ENCODE measurements around the gene DMRTC2. TPM values are rescaled to one million over a fixed set of nuclear protein-coding genes. Genes with fewer than 3 reads are reported as not detected.

DMRTC2 gene
- total RNA-seq = not detected
- long read RNA-seq = 0 reads

DNA sequence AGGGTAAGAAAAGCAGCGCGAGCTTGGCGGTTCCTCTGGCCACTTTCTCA lies at the start of gene DMRTC2:
DMRTC2 (plus strand) TSS at position 42 of the 50 bp plus-strand sequence. CDS start 2,387 bp downstream, outside the sequence.
- DNase-seq (no peak), ATAC-seq (no peak)
- intact Hi-C loops (cut with DNase I, micrococcal nuclease) = no loop called here

DNA sequence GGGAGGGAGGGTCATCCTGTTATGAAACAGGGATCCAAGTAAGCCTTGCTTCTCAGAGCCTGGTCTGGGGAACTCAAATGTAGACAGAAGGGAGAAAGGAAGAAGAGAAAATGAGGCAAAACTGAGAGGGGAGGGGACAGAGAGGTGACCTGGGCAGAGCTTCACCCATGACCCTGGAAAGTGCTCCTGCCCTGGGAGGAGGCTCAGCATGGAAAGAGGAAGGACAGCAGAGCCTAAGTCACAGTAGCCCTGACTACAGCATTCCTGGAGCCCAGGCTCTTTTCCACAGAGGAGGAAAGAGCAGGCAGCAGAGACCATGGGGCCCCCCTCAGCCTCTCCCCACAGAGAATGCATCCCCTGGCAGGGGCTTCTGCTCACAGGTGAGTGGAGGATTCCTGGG lies 48.5 kb upstream of the DMRTC2 start, which contains the start of gene CEACAM3:
CEACAM3 (plus strand) TSS at position 226 of the 400 bp plus-strand sequence; CDS start at position 317, 91 bp downstream.
- peak; percentile 28 for ATAC-seq
- intact Hi-C loops (cut with DNase I, micrococcal nuclease) = no loop called here
- no peak for DNase-seq

DNA sequence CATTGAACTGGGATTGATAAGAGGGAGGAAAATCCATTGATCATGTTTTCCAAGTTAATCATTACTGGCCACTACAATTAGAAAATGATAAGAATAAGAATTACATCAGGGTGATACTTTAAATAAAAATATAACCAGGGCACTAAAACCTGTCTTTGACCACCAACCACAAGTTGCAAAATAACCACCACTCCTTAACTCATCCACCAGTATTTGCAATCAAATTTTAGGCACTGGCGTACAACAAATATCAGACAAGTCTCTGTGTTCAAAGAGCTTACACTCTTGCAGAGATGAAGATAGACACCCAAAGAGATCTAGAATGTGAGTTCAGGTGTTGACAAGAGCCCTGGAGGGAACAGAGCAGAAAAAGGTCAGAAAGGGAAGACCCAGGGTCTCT lies 47.9 kb upstream of the DMRTC2 start:
- intact Hi-C loops (cut with DNase I, micrococcal nuclease) = no loop called here
- ATAC-seq = no peak
- no peak for DNase-seq

DNA sequence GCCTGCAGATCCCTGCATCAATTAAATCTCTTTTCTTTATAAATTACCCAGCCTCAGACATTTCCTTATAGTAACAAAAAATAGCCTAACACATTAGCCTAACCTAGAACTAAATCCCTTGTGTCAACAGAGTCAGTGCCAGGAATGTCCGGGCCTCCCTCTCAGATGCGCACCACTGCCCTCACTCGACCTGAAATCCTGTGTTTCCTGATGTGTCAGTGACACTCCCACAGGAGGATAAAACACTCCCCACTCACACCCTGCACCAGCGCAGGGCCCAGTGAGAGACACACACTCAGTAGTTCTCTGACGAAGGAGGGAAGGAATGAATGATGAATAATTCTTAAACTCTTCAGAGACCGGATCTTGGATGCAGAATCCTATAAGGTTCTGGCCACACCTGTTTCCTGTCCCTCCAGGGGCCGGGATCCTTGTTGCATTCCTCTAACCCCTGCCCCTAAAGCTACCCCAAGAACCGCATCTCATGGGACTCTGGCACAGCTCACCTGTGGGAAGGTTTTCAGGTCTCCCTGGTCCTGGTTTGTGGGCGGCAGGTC lies 45.3 kb upstream of the DMRTC2 start:
- DNase-seq (no peak), ATAC-seq (peak; percentile 73)

DNA sequence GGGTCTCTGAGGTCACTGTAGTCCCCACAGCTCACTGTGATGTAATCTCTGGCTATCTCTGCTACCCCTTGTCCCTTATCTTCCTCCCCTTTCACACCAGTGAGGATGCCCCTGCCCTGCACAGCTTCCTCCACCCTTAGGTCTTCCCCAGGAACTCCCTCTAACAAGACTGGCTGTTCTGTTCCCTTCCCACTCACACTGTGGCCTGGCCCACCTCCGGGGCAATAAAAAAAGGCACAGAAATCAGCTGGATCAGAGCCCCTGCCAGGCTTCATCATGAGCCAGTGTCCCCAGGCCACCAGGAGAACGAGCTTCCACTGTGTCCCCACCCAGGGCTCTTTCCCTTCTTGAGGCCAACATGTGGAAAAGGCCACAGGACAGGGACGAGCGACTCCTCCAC lies 43.8 kb upstream of the DMRTC2 start:
- intact Hi-C loops (cut with DNase I, micrococcal nuclease) = no loop called here
- DNase-seq = no peak
- no peak for ATAC-seq

More for the DNA sequence above, 45.3 kb upstream of the DMRTC2 start:
- intact Hi-C loops (cut with DNase I, micrococcal nuclease) = no loop called here

DNA sequence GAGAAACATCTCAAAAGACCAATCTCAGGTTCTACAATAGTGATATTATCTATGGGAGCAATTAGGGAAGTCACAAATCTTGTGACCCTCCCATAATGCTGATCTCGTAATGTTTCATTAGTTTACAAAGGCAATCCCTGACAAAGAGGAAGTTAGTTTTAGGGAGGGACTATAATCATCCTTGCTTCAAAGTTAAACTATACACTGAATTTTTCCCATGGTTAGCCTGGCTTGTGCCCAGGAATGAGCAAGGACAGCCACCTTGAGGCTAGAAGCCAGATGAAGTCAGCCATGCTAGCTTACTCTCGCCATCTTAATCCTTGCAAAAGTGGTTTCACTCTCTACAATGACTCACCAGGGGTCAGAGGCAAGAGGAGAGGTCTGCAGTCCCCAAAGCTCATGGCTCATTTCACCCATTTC lies 43.0 kb upstream of the DMRTC2 start:
- DNase-seq = no peak
- intact Hi-C loops (cut with DNase I, micrococcal nuclease) = no loop called here
- peak; percentile 80 for ATAC-seq

DNA sequence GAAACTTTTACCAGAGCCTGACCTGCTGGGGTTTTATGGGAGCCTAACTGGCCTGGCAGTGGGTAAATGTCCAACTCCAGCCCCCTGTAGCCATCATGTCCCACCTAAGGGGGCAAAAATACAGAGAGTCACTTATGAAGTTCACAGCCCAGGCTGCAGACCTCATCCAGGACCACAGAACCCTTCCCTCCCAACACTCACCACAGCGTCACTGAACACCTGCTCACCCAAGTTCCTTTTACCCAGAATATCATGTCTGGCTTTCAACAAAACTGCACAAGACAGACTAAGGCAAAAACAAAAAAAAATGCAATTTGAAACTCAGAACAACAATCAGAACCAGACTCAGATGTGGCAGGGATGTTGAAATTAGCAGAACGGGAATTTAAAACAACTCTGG lies 42.1 kb upstream of the DMRTC2 start:
- intact Hi-C loops (cut with DNase I, micrococcal nuclease) = no loop called here

DNA sequence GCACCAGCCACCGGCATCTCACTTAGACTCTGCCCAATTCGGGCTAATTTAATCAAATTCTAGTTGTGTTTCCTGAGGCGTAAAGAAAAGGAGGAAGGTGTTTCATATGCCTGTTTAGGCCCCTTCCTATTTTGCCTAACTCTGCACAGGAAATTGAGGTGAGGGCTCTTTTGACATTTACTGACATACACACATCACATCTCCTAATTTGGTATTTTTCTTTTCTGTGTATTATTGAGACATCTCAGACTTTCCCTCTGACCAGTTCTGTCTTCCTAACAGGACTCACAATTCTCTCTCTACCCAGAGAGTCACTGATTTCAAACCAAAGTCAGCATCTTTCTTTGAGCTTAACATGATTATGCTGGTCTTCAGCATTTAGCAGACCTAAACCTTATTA lies 40.5 kb upstream of the DMRTC2 start:
- ATAC-seq (no peak), DNase-seq (no peak)
- intact Hi-C loops (cut with DNase I, micrococcal nuclease) = no loop called here

More for the DNA sequence above, 42.1 kb upstream of the DMRTC2 start:
- DNase-seq (no peak), ATAC-seq (no peak)

DNA sequence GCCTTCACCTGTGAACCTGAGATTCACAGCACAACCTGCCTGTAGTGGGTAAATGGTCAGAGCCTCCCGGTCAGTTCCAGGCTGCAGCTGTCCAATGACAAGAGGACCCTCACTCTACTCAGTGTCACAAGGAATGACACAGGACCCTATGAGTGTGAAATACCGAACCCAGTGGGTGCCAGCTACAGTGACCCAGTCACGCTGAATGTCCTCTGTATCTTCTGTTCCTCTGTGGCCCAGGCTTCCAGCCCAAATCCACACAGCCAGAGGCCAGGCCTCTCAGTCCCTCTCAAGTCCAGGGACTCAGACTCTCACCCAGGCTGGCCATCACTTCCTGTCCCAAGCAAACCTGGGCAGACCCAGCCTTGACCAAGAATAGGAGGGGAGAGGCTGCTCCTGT lies 37.7 kb upstream of the DMRTC2 start:
- ATAC-seq = no peak
- intact Hi-C loops (cut with DNase I, micrococcal nuclease) = no loop called here
- no peak for DNase-seq

DNA sequence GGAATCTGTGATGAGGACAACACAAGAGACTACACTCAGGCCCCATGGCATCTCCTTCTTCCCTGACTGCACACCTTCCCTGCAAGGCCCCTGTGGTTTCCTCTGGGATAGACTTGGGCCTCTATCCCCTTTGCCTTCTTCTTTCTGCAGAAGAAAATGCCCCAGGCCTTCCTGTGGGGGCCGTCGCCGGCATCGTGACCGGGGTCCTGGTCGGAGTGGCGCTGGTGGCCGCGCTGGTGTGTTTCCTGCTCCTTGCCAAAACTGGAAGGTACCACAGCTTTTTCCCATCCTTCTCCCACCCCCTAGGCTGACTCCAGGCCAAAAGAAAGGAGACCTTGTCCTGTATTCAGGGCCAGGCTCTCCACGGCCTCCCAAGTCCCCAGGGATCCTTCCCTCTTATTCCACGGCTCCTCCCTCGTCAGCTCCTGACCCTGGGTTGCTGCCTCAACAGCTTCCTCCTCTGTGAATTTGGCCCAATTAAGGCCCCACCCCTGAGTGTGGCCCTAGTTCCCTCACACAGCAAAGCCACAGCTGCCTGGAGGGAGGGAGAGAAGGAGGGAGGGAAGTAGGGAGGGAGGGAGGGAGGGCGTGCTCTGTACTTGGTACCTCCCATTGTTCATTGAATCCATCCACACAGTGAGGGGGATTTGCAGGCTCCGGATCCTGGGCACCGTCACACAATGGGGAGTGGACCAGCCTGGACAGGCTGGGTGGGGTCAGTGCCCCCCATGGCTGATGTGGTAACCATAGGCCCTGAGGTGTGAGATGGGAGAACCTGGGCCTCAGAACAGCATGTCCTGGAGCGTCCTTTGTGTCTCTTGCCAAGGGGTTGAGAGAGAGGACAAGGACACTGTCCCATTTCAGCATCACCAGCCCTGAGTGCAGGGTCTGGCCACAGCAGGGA lies 35.9 kb upstream of the DMRTC2 start:
- DNase-seq (peak in 1 of 2 donors; percentile 56), ATAC-seq (peak; percentile 81)
- intact Hi-C loops (cut with DNase I, micrococcal nuclease) = no loop called here

DNA sequence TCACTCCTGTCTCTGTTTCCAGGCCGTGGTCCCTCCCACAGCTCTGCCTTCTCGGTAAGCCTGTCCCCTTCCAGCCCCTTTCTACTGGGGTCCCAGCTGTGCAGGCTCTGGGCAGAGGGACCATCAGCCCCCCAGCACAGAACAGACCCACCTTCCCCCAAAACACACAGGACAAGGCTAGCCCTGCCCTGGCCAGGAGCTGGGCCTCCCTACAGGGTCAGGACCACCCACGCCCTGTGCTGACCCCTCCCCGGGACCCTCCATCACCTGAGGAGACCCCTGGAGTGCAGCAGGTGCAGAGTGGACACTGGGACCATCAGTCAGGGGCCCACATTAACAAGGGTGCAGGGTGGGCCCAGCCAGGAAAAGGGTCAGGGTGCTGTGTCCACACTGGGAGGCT lies 34.5 kb upstream of the DMRTC2 start:
- intact Hi-C loops (cut with DNase I, micrococcal nuclease) = no loop called here
- no peak for ATAC-seq
- DNase-seq = no peak

DNA sequence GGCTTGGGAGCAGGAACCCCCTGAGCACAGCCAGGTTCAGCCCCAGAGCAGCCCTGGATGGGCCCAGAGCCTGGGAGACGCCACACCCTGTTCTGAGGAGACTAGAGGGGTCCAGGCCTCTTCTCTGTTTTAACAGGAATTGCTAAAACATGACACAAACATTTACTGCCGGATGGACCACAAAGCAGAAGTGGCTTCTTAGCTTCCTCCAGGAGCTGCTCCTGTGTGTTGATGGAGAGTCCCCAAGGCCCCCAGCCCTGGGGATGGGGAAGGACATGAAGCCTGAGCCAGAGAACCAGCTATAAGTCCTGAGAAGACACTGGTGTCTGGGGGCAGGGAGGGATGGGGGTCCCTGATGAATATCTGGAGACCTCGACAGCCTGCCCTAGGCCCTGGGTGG lies 33.8 kb upstream of the DMRTC2 start:
- DNase-seq (no peak), ATAC-seq (no peak)
- intact Hi-C loops (cut with DNase I, micrococcal nuclease) = no loop called here

DNA sequence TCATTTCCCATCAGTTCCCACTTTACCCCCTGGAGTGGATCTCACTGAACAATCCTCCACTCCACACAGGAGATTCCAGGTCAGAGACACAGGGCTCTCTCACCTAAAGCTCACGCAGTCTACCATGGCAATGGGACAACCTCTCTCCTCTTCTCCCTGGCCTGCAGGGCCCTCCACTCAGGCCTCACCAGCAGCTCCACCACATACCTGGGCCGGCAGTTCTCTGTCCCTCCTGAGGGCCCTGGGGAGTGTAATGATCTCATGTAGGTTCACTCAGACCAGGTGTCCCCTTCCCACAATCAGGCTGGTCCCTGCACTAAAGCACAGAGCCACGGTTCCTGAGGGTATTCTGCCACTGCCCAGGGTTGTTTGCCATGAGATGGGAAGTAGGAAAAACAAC lies 32.9 kb upstream of the DMRTC2 start:
- intact Hi-C loops (cut with DNase I, micrococcal nuclease) = no loop called here
- ATAC-seq (no peak), DNase-seq (no peak)

DNA sequence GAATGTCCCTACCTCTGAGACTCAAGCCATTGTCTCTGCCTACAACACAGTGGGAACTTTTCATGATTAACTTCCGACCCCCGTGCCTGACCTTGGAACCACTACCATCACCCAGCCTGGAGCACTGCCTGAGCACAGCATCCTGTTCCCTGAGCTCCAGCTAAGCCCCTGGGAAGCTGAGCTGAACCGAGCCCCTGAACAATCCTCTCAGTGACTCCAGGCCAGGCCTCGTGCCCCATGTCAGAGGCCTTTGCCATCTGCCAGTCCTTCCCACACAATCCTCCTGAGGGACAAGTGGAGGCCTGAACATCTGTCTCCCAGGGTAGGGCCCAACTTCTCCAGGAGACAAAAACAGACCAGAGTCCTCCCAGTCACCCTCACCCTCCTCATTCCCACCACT lies 30.9 kb upstream of the DMRTC2 start:
- ATAC-seq = no peak
- intact Hi-C loops (cut with DNase I, micrococcal nuclease) = no loop called here

DNA sequence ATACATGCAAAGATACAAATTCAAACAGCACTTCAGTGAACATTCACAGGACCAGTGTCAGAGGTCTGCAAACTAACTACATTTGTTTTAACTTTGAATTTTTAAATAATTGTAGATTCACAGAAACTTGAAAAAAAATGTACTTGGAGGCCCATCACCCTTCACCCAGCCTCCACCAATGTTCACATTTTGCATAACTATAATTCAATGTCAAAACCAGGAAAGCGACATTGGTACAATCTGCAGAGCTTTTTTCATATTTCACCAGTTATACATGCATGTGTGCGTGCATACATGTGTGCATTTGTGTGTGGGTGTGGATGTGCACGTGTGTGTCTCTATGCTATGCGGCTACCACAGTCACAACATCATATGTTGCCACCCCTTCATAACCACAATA lies 29.5 kb upstream of the DMRTC2 start:
- no peak for ATAC-seq

More for the DNA sequence above, 30.9 kb upstream of the DMRTC2 start:
- no peak for DNase-seq

DNA sequence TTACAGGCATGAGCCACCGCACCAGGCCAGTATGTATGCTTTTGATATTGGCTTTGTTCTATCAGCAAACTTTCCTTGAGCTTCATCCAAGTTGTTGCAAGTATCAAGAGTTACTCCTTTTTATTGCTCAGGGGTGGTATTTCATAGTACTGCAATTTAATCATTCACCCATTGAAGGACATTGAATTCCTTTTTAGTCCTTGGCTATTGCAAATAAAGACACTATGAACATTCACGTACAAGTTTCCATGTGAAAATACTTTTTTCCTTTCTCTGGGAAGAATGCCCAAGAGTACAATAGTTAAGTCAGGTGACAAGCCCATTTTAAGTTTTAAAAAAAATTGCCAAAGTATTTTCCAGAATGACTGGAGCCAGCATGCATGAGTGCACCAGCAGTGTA lies 28.1 kb upstream of the DMRTC2 start:
- intact Hi-C loops (cut with DNase I, micrococcal nuclease) = no loop called here
- DNase-seq = no peak
- peak; percentile 84 for ATAC-seq

More for the DNA sequence above, 29.5 kb upstream of the DMRTC2 start:
- intact Hi-C loops (cut with DNase I, micrococcal nuclease) = no loop called here
- DNase-seq = no peak

DNA sequence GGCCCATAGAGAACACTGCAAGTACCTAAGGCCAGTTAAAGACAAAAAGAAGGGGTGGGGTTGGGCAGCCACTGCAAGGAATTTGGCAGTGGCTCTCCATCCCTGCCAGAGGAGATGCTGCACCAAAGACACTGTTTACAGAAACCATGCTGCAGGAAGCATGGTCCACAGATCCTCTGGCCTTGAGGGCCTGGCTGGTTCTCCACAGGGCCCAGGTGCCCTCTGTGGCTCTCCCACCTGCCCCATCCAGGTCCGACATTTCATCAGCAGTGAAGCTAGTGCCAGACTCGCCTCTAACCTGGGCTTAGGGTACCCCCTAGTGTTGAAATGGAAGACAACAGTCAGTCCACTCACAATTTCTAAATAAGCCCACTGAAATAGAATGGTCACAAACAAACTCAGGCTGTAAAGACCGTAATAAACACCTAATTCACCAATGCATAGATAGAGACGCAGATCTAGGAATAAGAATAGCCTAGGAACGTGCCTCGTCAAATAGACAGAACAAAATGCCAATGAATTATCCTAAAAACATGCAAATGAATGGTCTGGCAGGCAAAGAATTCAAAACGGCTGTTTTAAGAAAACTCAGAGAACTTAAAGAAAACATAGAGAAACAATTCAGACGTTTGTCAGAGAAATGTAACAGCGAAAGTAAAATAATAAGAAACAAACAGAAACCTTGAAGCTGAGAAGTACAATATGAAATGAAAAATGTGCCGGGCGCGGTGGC lies 23.7 kb upstream of the DMRTC2 start:
- DNase-seq = no peak
- intact Hi-C loops (cut with DNase I, micrococcal nuclease) = no loop called here

DNA sequence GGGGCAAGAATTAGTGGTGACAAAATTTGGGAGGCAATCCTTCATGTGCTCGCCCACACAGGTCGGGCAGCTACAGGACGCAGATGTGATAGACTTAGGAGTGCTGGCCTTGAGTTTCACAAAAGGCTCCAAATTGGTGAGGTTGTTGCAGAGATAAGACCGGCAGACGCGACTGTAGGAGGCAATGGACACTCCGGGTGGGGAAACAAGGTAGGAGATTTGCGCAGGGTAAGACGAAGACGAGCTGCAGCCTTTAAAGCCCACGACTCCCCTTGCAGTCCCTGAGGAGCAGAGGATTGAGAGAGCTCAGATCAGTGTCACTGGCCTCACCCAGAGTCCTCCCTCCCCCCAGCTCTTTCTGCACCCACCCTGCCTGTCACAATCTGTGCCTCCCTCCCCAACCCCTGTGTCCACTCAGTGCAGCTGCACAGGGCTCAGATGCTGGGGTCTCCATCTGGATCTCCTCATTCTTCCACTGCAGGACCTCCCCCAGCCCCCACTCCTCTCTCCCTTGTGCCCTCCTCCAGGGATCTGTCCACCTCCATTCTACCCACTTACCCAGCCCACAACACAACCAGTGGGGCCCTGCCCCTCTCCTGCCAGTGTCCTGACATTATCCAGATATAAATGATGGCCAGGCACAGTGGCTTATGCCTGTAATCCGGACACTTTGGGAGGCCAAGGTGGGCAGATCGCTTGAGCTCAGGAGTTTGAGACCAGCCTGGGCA lies 6.7 kb upstream of the DMRTC2 start:
- intact Hi-C loops (cut with DNase I, micrococcal nuclease) = no loop called here
- ATAC-seq = no peak
- no peak for DNase-seq

More for the DNA sequence above, 23.7 kb upstream of the DMRTC2 start:
- peak; percentile 80 for ATAC-seq

DNA sequence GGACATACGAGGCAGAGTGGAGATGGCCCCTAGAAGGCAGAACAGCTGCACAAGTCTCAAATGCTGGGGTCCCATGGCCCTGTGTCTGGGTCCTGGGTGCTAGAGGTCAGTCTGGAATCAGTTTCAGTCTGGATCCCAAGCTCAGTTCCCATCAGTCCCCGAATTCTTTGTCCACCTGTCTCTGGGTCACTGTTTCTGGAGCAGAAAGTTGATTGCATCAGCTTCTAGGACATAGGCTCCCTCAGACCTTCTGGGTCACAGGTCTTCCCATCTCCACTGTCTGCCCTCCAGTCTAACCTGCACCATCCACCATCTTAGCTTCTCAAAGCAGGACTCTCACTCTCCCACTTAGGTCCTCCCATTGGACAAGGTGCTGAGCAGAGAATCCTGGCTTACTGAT lies 5.6 kb upstream of the DMRTC2 start:
- DNase-seq (no peak), ATAC-seq (no peak)
- intact Hi-C loops (cut with DNase I, micrococcal nuclease) = no loop called here

DNA sequence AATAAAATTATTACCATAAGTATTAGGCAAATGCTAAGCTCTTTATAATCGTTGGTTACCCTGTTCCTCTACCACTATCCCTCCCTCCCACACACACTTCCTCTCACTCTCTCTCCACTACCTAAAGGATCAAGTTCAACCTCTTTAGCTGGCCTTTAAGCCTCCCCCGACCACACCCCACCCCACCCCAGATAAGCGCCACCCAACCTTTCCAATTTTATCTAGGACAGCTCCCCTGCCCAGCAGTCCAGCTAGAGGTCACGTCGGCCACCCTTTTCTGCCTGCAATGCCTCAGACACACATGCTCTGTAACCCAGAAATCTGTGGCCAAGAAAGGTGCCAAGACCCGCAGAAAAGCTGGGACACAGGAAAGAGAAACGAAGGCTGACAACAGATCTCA lies 1.5 kb upstream of the DMRTC2 start:
- ATAC-seq (no peak), DNase-seq (no peak)
- intact Hi-C loops (cut with DNase I, micrococcal nuclease) = no loop called here
